Measurements from ENCODE around the gene LAMB1.

- TF ChIP-seq EZH2 (IDR thresholded peaks at IDR 0.05; ENCODE audit: borderline replicate concordance) (no peak), CTCF (IDR thresholded peaks at IDR 0.05; ENCODE audit: poor library complexity) (no peak), EZH2phosphoT487 (IDR thresholded peaks at IDR 0.05; ENCODE audit: low read depth, severe bottlenecking, unreplicated experiment) (no peak)
These were observed 24.0 kb downstream of the LAMB1 start for GRCh38 chr7:107978815-107979408.
